H9 (cell line): ENCODE data around the gene MYBPC2. TPM values are rescaled to one million over a fixed set of nuclear protein-coding genes. Genes with fewer than 3 reads are reported as not detected.

Source experiments
- DNase-seq: peaks from one replicate; pipeline ENCODE4 v3.0.0-alpha.2; 2017
- H2AFZ ChIP-seq: one replicate; pipeline ENCODE4 v1.6.1; 2013; ENCODE audit warnings: mild to moderate bottlenecking, low read length, control low read depth, moderate library complexity
- H2AK5ac ChIP-seq: 2 replicates; pipeline ENCODE4 v1.6.1; 2013; ENCODE audit warnings: low read length, control low read depth, mixed read lengths; ENCODE audit not compliant: insufficient read length
- H2BK120ac ChIP-seq: one replicate; pipeline ENCODE4 v1.6.1; 2013; ENCODE audit warnings: low read depth, mild to moderate bottlenecking, low read length, control low read depth, inconsistent platforms; ENCODE audit not compliant: poor library complexity, severe bottlenecking
- H2BK12ac ChIP-seq: 2 replicates; pipeline ENCODE4 v1.6.1; 2013; ENCODE audit warnings: low read length, control low read depth, mixed read lengths, low read depth; ENCODE audit not compliant: insufficient read length
- H2BK15ac ChIP-seq: 2 replicates; pipeline ENCODE4 v1.6.1; 2013; ENCODE audit warnings: low read depth, low read length, control low read depth
- H2BK20ac ChIP-seq: one replicate; pipeline ENCODE4 v1.6.1; 2013; ENCODE audit warnings: low read depth, mild to moderate bottlenecking, low read length, control low read depth, inconsistent platforms; ENCODE audit not compliant: poor library complexity, severe bottlenecking
- H2BK5ac ChIP-seq: 2 replicates; pipeline ENCODE4 v1.6.1; 2013; ENCODE audit warnings: low read length, control low read depth, mixed read lengths; ENCODE audit not compliant: insufficient read length
- H3K14ac ChIP-seq: 2 replicates; pipeline ENCODE4 v1.6.1; 2013; ENCODE audit warnings: low read length, control low read depth; ENCODE audit not compliant: insufficient read depth
- H3K18ac ChIP-seq: 2 replicates; pipeline ENCODE4 v1.6.1; 2013; ENCODE audit warnings: low read depth, mild to moderate bottlenecking, mixed read lengths, low read length, control low read depth; ENCODE audit not compliant: insufficient read length
- H3K23ac ChIP-seq: 2 replicates; pipeline ENCODE4 v1.6.1; 2013; ENCODE audit warnings: low read length, control low read depth, mixed read lengths, low read depth; ENCODE audit not compliant: insufficient read length
- H3K23me2 ChIP-seq: 2 replicates; pipeline ENCODE4 v1.6.1; 2013; ENCODE audit warnings: low read depth, mild to moderate bottlenecking, mixed read lengths, low read length, control low read depth; ENCODE audit not compliant: insufficient read length, poor library complexity, severe bottlenecking
- H3K27ac ChIP-seq: 2 replicates; pipeline ENCODE4 v1.5.1; 2013; ENCODE audit warnings: low read length, control low read depth, mixed read lengths, low read depth; ENCODE audit not compliant: insufficient read length
- H3K27me3 ChIP-seq: 2 replicates; pipeline ENCODE4 v1.6.1; 2013; ENCODE audit warnings: low read length, control low read depth, inconsistent platforms; ENCODE audit not compliant: insufficient read depth
- H3K4ac ChIP-seq: 2 replicates; pipeline ENCODE4 v1.6.1; 2013; ENCODE audit warnings: low read depth, mild to moderate bottlenecking, control low read depth, inconsistent platforms, low read length, moderate library complexity
- H3K4me1 ChIP-seq: 2 replicates; pipeline ENCODE4 v1.6.1; 2013; ENCODE audit warnings: low read length, control low read depth, inconsistent platforms; ENCODE audit not compliant: insufficient read depth
- H3K4me2 ChIP-seq: 2 replicates; pipeline ENCODE4 v1.6.1; 2013; ENCODE audit warnings: low read length, control low read depth, mixed read lengths; ENCODE audit not compliant: insufficient read length, insufficient read depth
- H3K56ac ChIP-seq: 2 replicates; pipeline ENCODE4 v1.6.1; 2013; ENCODE audit warnings: low read depth, mild to moderate bottlenecking, mixed read lengths, low read length, control low read depth; ENCODE audit not compliant: insufficient read length
- H3K79me1 ChIP-seq: 2 replicates; pipeline ENCODE4 v1.6.1; 2013; ENCODE audit warnings: low read depth, mild to moderate bottlenecking, moderate library complexity, low read length, control low read depth, inconsistent platforms; ENCODE audit not compliant: insufficient read depth, poor library complexity, severe bottlenecking
- H3K79me2 ChIP-seq: 2 replicates; pipeline ENCODE4 v1.6.1; 2013; ENCODE audit warnings: low read length, control low read depth, inconsistent platforms; ENCODE audit not compliant: insufficient read depth
- H3K9ac ChIP-seq: 2 replicates; pipeline ENCODE4 v1.6.1; 2013; ENCODE audit warnings: low read length, control low read depth, mixed read lengths; ENCODE audit not compliant: insufficient read length; ENCODE audit errors: extremely low read depth
- H3K9me3 ChIP-seq: one replicate; pipeline ENCODE4 v1.6.1; 2013; ENCODE audit warnings: low read depth, low read length, inconsistent platforms; ENCODE audit not compliant: control insufficient read depth
- H3T11ph ChIP-seq: one replicate; pipeline ENCODE4 v1.6.1; 2013; ENCODE audit warnings: mild to moderate bottlenecking, low read length, control low read depth, inconsistent platforms
- H4K20me1 ChIP-seq: one replicate; pipeline ENCODE4 v1.6.1; 2013; ENCODE audit not compliant: control insufficient read depth, insufficient read length, insufficient read depth
- H4K5ac ChIP-seq: 2 replicates; pipeline ENCODE4 v1.6.1; 2013; ENCODE audit warnings: low read depth, mild to moderate bottlenecking, mixed read lengths, low read length, control low read depth; ENCODE audit not compliant: insufficient read length
- H4K8ac ChIP-seq: replicated peaks from 2 replicates; pipeline ENCODE4 v1.6.1; 2013; ENCODE audit warnings: low read length, control low read depth, mixed read lengths, low read depth; ENCODE audit not compliant: insufficient read length
- H4K91ac ChIP-seq: 2 replicates; pipeline ENCODE4 v1.6.1; 2013; ENCODE audit warnings: low read depth, mild to moderate bottlenecking, moderate library complexity, mixed read lengths, low read length, control low read depth; ENCODE audit not compliant: insufficient read length
- H3K27ac Mint-ChIP-seq, 3 experiments: 2 replicates in 2 of 3; 3 replicates in 1 of 3; pipeline ENCODE4 v1.8.0; 2020 to 2021; ENCODE audit warnings: mixed read lengths in 3 of 3, mild to moderate bottlenecking in 1 of 3, moderate library complexity in 1 of 3
- H3K27me3 Mint-ChIP-seq: 2 replicates; pipeline ENCODE4 v1.8.0; 2021; ENCODE audit warnings: low read depth, mild to moderate bottlenecking, moderate library complexity, mixed read lengths
- H3K36me3 Mint-ChIP-seq, 3 experiments: 2 replicates in 2 of 3; 3 replicates in 1 of 3; pipeline ENCODE4 v1.8.0; 2020 to 2021; ENCODE audit warnings: low read depth in 3 of 3, mixed read lengths in 3 of 3; ENCODE audit not compliant: insufficient read depth in 1 of 3
- H3K4me1 Mint-ChIP-seq, 2 experiments: 2 replicates each; pipeline ENCODE4 v1.8.0; 2020; ENCODE audit warnings: mixed read lengths in 2 of 2
- H3K4me3 Mint-ChIP-seq, 2 experiments: 2 replicates in 1 of 2; 3 replicates in 1 of 2; pipeline ENCODE4 v1.8.0; 2020 to 2021; ENCODE audit warnings: mild to moderate bottlenecking in 2 of 2, mixed read lengths in 2 of 2, moderate library complexity in 1 of 2
- H3K9me3 Mint-ChIP-seq, 2 experiments: 2 replicates in 1 of 2; 3 replicates in 1 of 2; pipeline ENCODE4 v1.8.0; 2020; ENCODE audit warnings: mild to moderate bottlenecking in 2 of 2, mixed read lengths in 2 of 2, moderate library complexity in 1 of 2
- WGBS: extraction: QIAGEN DNeasy Blood & Tissue Kit; methylation state at CpG from one replicate; pipeline ENCODE4 v1.1.7; 2013; ENCODE audit warnings: missing lambda C conversion rate, low lambda C conversion rate, mixed read lengths; ENCODE audit not compliant: insufficient read length; ENCODE audit errors: extremely low coverage; 5-methylcytosine and 5-hydroxymethylcytosine counted together
- total RNA-seq: library from RNA; stranded (reverse); gene quantifications from 2 replicates; pipeline ENCODE4 v1.2.1, GENCODE V29; 2021
- TF ChIP-seq, protein P1 (sequence below): fragments of 200-600 bp; sonication (generic); conservative IDR thresholded peaks from 3 replicates; pipeline ENCODE4 v1.8.0; 2021; ENCODE audit warnings: antibody characterized with exemption, mild to moderate bottlenecking

MYBPC2 gene
- total RNA-seq, 1 experiment from 2014 or later, result 4.9 TPM

DNA sequence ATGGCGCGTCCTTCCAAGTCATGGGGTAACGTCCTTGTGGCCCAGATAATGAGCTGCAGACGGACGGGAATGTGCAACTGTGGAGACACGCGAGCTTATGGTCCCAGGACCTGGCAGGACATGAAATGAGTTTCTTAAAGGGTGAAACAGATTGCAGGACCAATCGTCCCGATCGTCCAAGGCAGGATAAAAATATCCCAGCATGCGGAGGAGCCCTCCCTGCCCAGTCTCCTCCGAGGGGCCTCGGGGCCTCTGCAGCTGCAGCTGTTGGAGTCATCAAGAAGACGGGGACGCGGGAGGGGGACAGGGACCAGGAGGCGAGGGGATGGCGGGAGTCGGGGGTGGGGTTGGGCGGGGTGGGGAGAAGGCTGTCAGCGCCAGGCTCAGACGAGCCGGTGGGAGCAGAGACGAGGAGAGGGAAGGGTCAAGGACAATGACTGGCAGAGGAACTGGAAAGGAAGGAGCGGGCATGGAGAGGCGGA is 58.3 kb downstream of the MYBPC2 start:
- WGBS, result no CpG with 5 or more reads among the region's 26 CpGs
- no peak overlapping the region for H2BK120ac ChIP-seq
- DNase-seq, result peak; percentile 25
- Mint-ChIP-seq H3K4me1 (peaks cover 29 to 43% of the 10 kb centered on the region in 2 experiments), H3K9me3 (peaks cover 16 to 28% of the 10 kb centered on the region in 2 experiments), H3K36me3 (peaks cover 12 to 17% (median 12%) of the 10 kb centered on the region in 3 experiments), H3K27me3 (peaks cover 98% of the 10 kb centered on the region), H3K27ac (peak overlapping the region in 1 of 3 experiments; percentile 8; a peak in 1 of 7 replicates), H3K4me3 (peak overlapping the region in 1 of 2 experiments; percentile 45; a peak in 2 of 5 replicates)
- H3K9ac ChIP-seq, result no peak overlapping the region
- peak overlapping the region; percentile 11 for H3K4me2 ChIP-seq
- no peaks in the 10 kb centered on the region for H4K20me1 ChIP-seq
- H4K5ac ChIP-seq, result no peak overlapping the region
- H4K91ac ChIP-seq, result no peak overlapping the region
- H3K18ac ChIP-seq, result no peak overlapping the region
- H3K4ac ChIP-seq, result no peak overlapping the region
- H3K56ac ChIP-seq, result no peak overlapping the region
- no peaks in the 10 kb centered on the region for H3K79me2 ChIP-seq
- peaks cover 5% of the 10 kb centered on the region for H3K23me2 ChIP-seq
- no peak overlapping the region for H2AFZ ChIP-seq
- H3K27me3 ChIP-seq, result peaks cover 10% of the 10 kb centered on the region; the same call in 1 of the 2 replicates
- H2BK15ac ChIP-seq, result no peak overlapping the region
- no peak overlapping the region for H2BK20ac ChIP-seq
- no peak overlapping the region for H4K8ac ChIP-seq
- H2BK12ac ChIP-seq, result no peak overlapping the region
- H2BK5ac ChIP-seq, result no peak overlapping the region
- H3K9me3 ChIP-seq, result peaks cover 8% of the 10 kb centered on the region
- no peaks in the 10 kb centered on the region for H3K79me1 ChIP-seq
- no peak overlapping the region for H3K27ac ChIP-seq
- H3K23ac ChIP-seq, result no peak overlapping the region
- no peak overlapping the region for H3T11ph ChIP-seq
- no peak overlapping the region for H2AK5ac ChIP-seq
- peaks cover 4% of the 10 kb centered on the region; the same call in 1 of the 2 replicates for H3K4me1 ChIP-seq
- no peak overlapping the region for H3K14ac ChIP-seq
- TF ChIP-seq, protein P1, sequence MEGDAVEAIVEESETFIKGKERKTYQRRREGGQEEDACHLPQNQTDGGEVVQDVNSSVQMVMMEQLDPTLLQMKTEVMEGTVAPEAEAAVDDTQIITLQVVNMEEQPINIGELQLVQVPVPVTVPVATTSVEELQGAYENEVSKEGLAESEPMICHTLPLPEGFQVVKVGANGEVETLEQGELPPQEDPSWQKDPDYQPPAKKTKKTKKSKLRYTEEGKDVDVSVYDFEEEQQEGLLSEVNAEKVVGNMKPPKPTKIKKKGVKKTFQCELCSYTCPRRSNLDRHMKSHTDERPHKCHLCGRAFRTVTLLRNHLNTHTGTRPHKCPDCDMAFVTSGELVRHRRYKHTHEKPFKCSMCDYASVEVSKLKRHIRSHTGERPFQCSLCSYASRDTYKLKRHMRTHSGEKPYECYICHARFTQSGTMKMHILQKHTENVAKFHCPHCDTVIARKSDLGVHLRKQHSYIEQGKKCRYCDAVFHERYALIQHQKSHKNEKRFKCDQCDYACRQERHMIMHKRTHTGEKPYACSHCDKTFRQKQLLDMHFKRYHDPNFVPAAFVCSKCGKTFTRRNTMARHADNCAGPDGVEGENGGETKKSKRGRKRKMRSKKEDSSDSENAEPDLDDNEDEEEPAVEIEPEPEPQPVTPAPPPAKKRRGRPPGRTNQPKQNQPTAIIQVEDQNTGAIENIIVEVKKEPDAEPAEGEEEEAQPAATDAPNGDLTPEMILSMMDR, result no peak
